Mesenchymal stem cell (in vitro differentiated cells and primary cell): ENCODE measurements around the gene SGK1.
A peak's percentile ranks its signal among the peaks of the same experiment; 100 is the strongest.

ENCODE experiments used
- DNase-seq: peaks from one replicate; pipeline ENCODE4 v3.0.0-alpha.2; 2013
- H2AFZ ChIP-seq: one replicate; pipeline ENCODE4 v1.6.1; 2013; ENCODE audit warnings: low read depth, mild to moderate bottlenecking, control low read depth, inconsistent platforms, low read length, moderate library complexity
- H2AK5ac ChIP-seq: 2 replicates; pipeline ENCODE4 v1.6.1; 2013; ENCODE audit warnings: low read length, moderate library complexity, mild to moderate bottlenecking, inconsistent platforms; ENCODE audit not compliant: severe bottlenecking
- H2BK120ac ChIP-seq: one replicate; pipeline ENCODE4 v1.6.1; 2013; ENCODE audit warnings: low read depth, mild to moderate bottlenecking, inconsistent platforms, low read length, moderate library complexity
- H2BK12ac ChIP-seq, 2 experiments: one replicate each; pipeline ENCODE4 v1.6.1; 2013; ENCODE audit warnings: inconsistent platforms in 2 of 2, low read length in 2 of 2, mild to moderate bottlenecking in 2 of 2, moderate library complexity in 2 of 2, control low read depth in 1 of 2
- H2BK15ac ChIP-seq: one replicate; pipeline ENCODE4 v1.6.1; 2013; ENCODE audit warnings: mild to moderate bottlenecking, low read depth, inconsistent platforms; ENCODE audit not compliant: poor library complexity, severe bottlenecking
- H2BK5ac ChIP-seq: 2 replicates; pipeline ENCODE4 v1.6.1; 2013; ENCODE audit warnings: low read depth, mild to moderate bottlenecking, low read length, control low read depth, inconsistent platforms; ENCODE audit not compliant: poor library complexity, severe bottlenecking
- H3K14ac ChIP-seq, 2 experiments: one replicate each; pipeline ENCODE4 v1.6.1; 2013; ENCODE audit warnings: inconsistent platforms in 2 of 2, low read length in 2 of 2, control low read depth in 1 of 2, mild to moderate bottlenecking in 1 of 2, moderate library complexity in 1 of 2
- H3K18ac ChIP-seq, 2 experiments: one replicate each; pipeline ENCODE4 v1.6.1; 2013; ENCODE audit warnings: inconsistent platforms in 2 of 2, low read length in 2 of 2, control low read depth in 1 of 2, low read depth in 1 of 2, mild to moderate bottlenecking in 1 of 2
- H3K23ac ChIP-seq, 2 experiments: one replicate each; pipeline ENCODE4 v1.6.1; 2013; ENCODE audit warnings: inconsistent platforms in 2 of 2, low read length in 2 of 2, mild to moderate bottlenecking in 2 of 2, moderate library complexity in 2 of 2, control low read depth in 1 of 2
- H3K27ac ChIP-seq: 2 replicates; pipeline ENCODE4 v1.5.1; 2013; ENCODE audit warnings: mild to moderate bottlenecking, moderate library complexity, low read length, control low read depth, inconsistent platforms; ENCODE audit not compliant: poor library complexity, severe bottlenecking
- H3K27me3 ChIP-seq, 2 experiments: 2 replicates each; pipeline versions ENCODE4 v1.6.1 to v1.7.0; 2013; ENCODE audit warnings: low read length in 2 of 2, mild to moderate bottlenecking in 2 of 2, moderate library complexity in 2 of 2, control low read depth in 1 of 2, inconsistent platforms in 1 of 2; ENCODE audit not compliant: control insufficient read depth in 1 of 2, insufficient read depth in 1 of 2
- H3K36me3 ChIP-seq, 2 experiments: 2 replicates each; pipeline versions ENCODE4 v1.6.1 to v1.7.0; 2013; ENCODE audit warnings: low read length in 2 of 2, control low read depth in 1 of 2, inconsistent platforms in 1 of 2, low read depth in 1 of 2, mild to moderate bottlenecking in 1 of 2; ENCODE audit not compliant: insufficient read depth in 2 of 2, control insufficient read depth in 1 of 2
- H3K4ac ChIP-seq, 2 experiments: one replicate each; pipeline ENCODE4 v1.6.1; 2013; ENCODE audit warnings: inconsistent platforms in 2 of 2, low read length in 2 of 2, mild to moderate bottlenecking in 2 of 2, moderate library complexity in 2 of 2, control low read depth in 1 of 2, low read depth in 1 of 2
- H3K4me1 ChIP-seq: 2 replicates; pipeline ENCODE4 v1.6.1; 2013; ENCODE audit warnings: low read depth, low read length, control low read depth; ENCODE audit not compliant: control insufficient read depth, insufficient read depth
- H3K4me2 ChIP-seq: 2 replicates; pipeline ENCODE4 v1.6.1; 2013; ENCODE audit warnings: low read length, mild to moderate bottlenecking, inconsistent platforms; ENCODE audit not compliant: poor library complexity, severe bottlenecking
- H3K4me3 ChIP-seq, 2 experiments: 2 replicates each; pipeline versions ENCODE4 v1.5.1 to v1.7.0; 2013; ENCODE audit warnings: low read length in 2 of 2, mild to moderate bottlenecking in 2 of 2, control low read depth in 1 of 2, low read depth in 1 of 2; ENCODE audit not compliant: insufficient read depth in 1 of 2
- H3K79me1 ChIP-seq: replicated peaks from 2 replicates; pipeline ENCODE4 v1.6.1; 2013; ENCODE audit warnings: mild to moderate bottlenecking, control low read depth, low read length, inconsistent platforms; ENCODE audit not compliant: poor library complexity, severe bottlenecking
- H3K9ac ChIP-seq: 2 replicates; pipeline ENCODE4 v1.7.0; 2013; ENCODE audit warnings: mild to moderate bottlenecking, low read length, moderate library complexity
- H3K9me3 ChIP-seq: 2 replicates; pipeline ENCODE4 v1.7.0; 2013; ENCODE audit warnings: mild to moderate bottlenecking, low read length; ENCODE audit not compliant: control insufficient read depth
- H4K8ac ChIP-seq: one replicate; pipeline ENCODE4 v1.6.1; 2013; ENCODE audit warnings: inconsistent platforms, mild to moderate bottlenecking, low read length, moderate library complexity
- H4K91ac ChIP-seq: one replicate; pipeline ENCODE4 v1.6.1; 2013; ENCODE audit warnings: mild to moderate bottlenecking, low read length, inconsistent platforms
- WGBS: methylation state at CpG from one replicate; pipeline ENCODE4 v1.1.7; 2013; ENCODE audit warnings: mixed read lengths; 5-methylcytosine and 5-hydroxymethylcytosine counted together

The SGK1 gene

GRCh38 chr6:134176264-134176975 lies 141.5 kb downstream of the SGK1 start:
- Histone ChIP-seq H4K91ac (peak overlapping the region; percentile 45), H3K4ac (peak overlapping the region in 1 of 2 experiments; percentile 86), H3K23ac (no peak overlapping the region), H3K4me1 (peaks cover 16% of the 10 kb centered on the region), H2AFZ (peak overlapping the region; percentile 62), H2BK15ac (peak overlapping the region; percentile 92), H3K79me1 (peaks cover 3% of the 10 kb centered on the region), H3K27me3 (no peaks in the 10 kb centered on the region), H3K27ac (peak overlapping the region; percentile 63), H3K4me2 (peak overlapping the region; percentile 92), H2BK5ac (peak overlapping the region; percentile 75), H3K9me3 (no peaks in the 10 kb centered on the region), H2AK5ac (peak overlapping the region; percentile 2), H3K36me3 (peaks cover 9 to 24% of the 10 kb centered on the region in 2 experiments), H2BK12ac (peak overlapping the region; percentile 78 to 87), H3K14ac (no peak overlapping the region), H3K18ac (peak overlapping the region; percentile 89), H2BK120ac (peak overlapping the region; percentile 42), H4K8ac (peak overlapping the region; percentile 92), H3K9ac (peak overlapping the region; percentile 97), H3K4me3 (peak overlapping the region in 1 of 2 experiments; percentile 90)
- WGBS: 18% methylated on average over 35 of the region's 35 CpGs
- peak; percentile 65 for DNase-seq

GRCh38 chr6:134175532-134176263 lies 142.2 kb downstream of the SGK1 start:
- H3K18ac ChIP-seq: peak overlapping the region; percentile 89 to 94
- peak overlapping the region; percentile 62 for H2AFZ ChIP-seq
- peaks cover 3% of the 10 kb centered on the region for H3K79me1 ChIP-seq
- H3K9ac ChIP-seq: peak overlapping the region; percentile 97
- H4K8ac ChIP-seq: peak overlapping the region; percentile 88
- WGBS: 3% methylated on average over 42 of the region's 44 CpGs
- peak overlapping the region; percentile 63 for H3K27ac ChIP-seq
- H3K14ac ChIP-seq: peak overlapping the region; percentile 38 to 71
- peak overlapping the region; percentile 75 to 90 for H3K4me3 ChIP-seq
- peak overlapping the region; percentile 85 for H2BK5ac ChIP-seq
- H2AK5ac ChIP-seq: no peak overlapping the region
- peaks cover 11 to 31% of the 10 kb centered on the region in 2 experiments for H3K36me3 ChIP-seq
- peaks cover 17% of the 10 kb centered on the region for H3K4me1 ChIP-seq
- peak overlapping the region; percentile 26 to 84 for H3K23ac ChIP-seq
- peak overlapping the region; percentile 99 for H2BK120ac ChIP-seq
- H4K91ac ChIP-seq: peak overlapping the region; percentile 93
- peak overlapping the region; percentile 70 to 89 for H3K4ac ChIP-seq
- H3K9me3 ChIP-seq: no peaks in the 10 kb centered on the region
- peak; percentile 83 for DNase-seq
- peak overlapping the region in 1 of 2 experiments; percentile 92 for H2BK12ac ChIP-seq
- peak overlapping the region; percentile 92 for H3K4me2 ChIP-seq
- no peaks in the 10 kb centered on the region for H3K27me3 ChIP-seq
- H2BK15ac ChIP-seq: peak overlapping the region; percentile 97

- peak overlapping the region; percentile 97 for H2BK15ac ChIP-seq
- H3K14ac ChIP-seq: peak overlapping the region; percentile 38 to 71
- under 1% methylated on average over 70 of the region's 100 CpGs for WGBS
- peak overlapping the region; percentile 70 to 89 for H3K4ac ChIP-seq
- peak overlapping the region; percentile 97 for H3K9ac ChIP-seq
- H3K4me3 ChIP-seq: peak overlapping the region; percentile 75 to 90
- peaks cover 20% of the 10 kb centered on the region for H3K4me1 ChIP-seq
- peak overlapping the region; percentile 87 to 94 for H3K18ac ChIP-seq
- peak overlapping the region; percentile 85 for H2BK5ac ChIP-seq
- no peaks in the 10 kb centered on the region for H3K9me3 ChIP-seq
- no peaks in the 10 kb centered on the region for H3K27me3 ChIP-seq
- H3K27ac ChIP-seq: peak overlapping the region; percentile 86
- peaks cover 15 to 39% of the 10 kb centered on the region in 2 experiments for H3K36me3 ChIP-seq
- H3K79me1 ChIP-seq: peaks cover 3% of the 10 kb centered on the region
- peak overlapping the region; percentile 88 for H4K8ac ChIP-seq
- no peak overlapping the region for H2AK5ac ChIP-seq
- H3K4me2 ChIP-seq: peak overlapping the region; percentile 92
- H2BK120ac ChIP-seq: peak overlapping the region; percentile 99
- peak overlapping the region; percentile 26 to 84 for H3K23ac ChIP-seq
- H4K91ac ChIP-seq: peak overlapping the region; percentile 93
- peak overlapping the region; percentile 3 for H2AFZ ChIP-seq
- peak; percentile 90 for DNase-seq
- H2BK12ac ChIP-seq: peak overlapping the region in 1 of 2 experiments; percentile 29
These were observed 143.0 kb downstream of the SGK1 start for GRCh38 chr6:134174672-134175531.
